Heart right ventricle (tissue), 16 donors: ENCODE results near the gene TSPAN9. TPM values are rescaled to one million over a fixed set of nuclear protein-coding genes. Genes with fewer than 3 reads are reported as not detected.

Source experiments
- ATAC-seq, 8 donors: fragments of 200-7000 bp; cut with Tn5 transposase; one replicate each; pipeline ENCODE4 v1.9.1; 2020; ENCODE audit warnings: mild to moderate bottlenecking in 8 of 8, moderate library complexity in 8 of 8, moderate number of reproducible peaks in 1 of 8
- DNase-seq, 2 donors: peaks; one replicate each; pipeline ENCODE4 v3.0.0-alpha.2; 2020
- H3K27ac ChIP-seq, 10 donors: fragments of 200-600 bp; sonication (generic) in 2 of 10; one replicate each; pipeline versions ENCODE4 v1.5.0 to v1.8.0; 2020 to 2022; ENCODE audit warnings: mild to moderate bottlenecking in 3 of 10
- H3K27me3 ChIP-seq, 7 donors: fragments of 200-600 bp; one replicate each; pipeline ENCODE4 v1.8.0; 2021 to 2022; ENCODE audit warnings: mild to moderate bottlenecking in 2 of 7
- H3K36me3 ChIP-seq, 9 donors: fragments of 200-600 bp; sonication (generic) in 1 of 9; one replicate each; pipeline versions ENCODE4 v1.5.0 to v1.8.0; 2020 to 2022; ENCODE audit warnings: mild to moderate bottlenecking in 2 of 9
- H3K4me1 ChIP-seq, 9 donors: fragments of 200-600 bp; sonication (generic) in 1 of 9; one replicate each; pipeline versions ENCODE4 v1.5.0 to v1.8.0; 2020 to 2022; ENCODE audit warnings: mild to moderate bottlenecking in 4 of 9
- H3K4me3 ChIP-seq, 10 donors: fragments of 200-600 bp; sonication (generic) in 2 of 10; one replicate each; pipeline versions ENCODE4 v1.5.0 to v1.8.0; 2020 to 2022; ENCODE audit warnings: mild to moderate bottlenecking in 7 of 10, moderate library complexity in 2 of 10
- H3K9me3 ChIP-seq, 11 donors: fragments of 200-600 bp in 10 of 11; sonication (generic) in 2 of 11; one replicate each; pipeline versions ENCODE4 v1.5.0 to v1.8.0; 2013 to 2022; ENCODE audit warnings: mild to moderate bottlenecking in 2 of 11, control low read depth in 1 of 11, moderate library complexity in 1 of 11
- CTCF ChIP-seq, 9 donors: fragments of 200-600 bp; sonication (generic) in 2 of 9; IDR thresholded peaks; one replicate each; pipeline versions ENCODE4 v1.5.0 to v1.8.0; 2021 to 2022; ENCODE audit warnings: antibody characterized with exemption in 9 of 9, mild to moderate bottlenecking in 5 of 9, moderate library complexity in 1 of 9
- WGBS, 2 donors: extraction: QIAGEN DNeasy Blood & Tissue Kit; methylation state at CpG; one replicate each; pipeline ENCODE4 v1.1.7; 2013; ENCODE audit warnings: inconsistent platforms in 1 of 2; 5-methylcytosine and 5-hydroxymethylcytosine counted together
- intact Hi-C, 10 donors: fragments of 100-400 bp; cut with DNase I; formaldehyde crosslinking; loops; one replicate each; pipeline versions ENCODE4 v1.11.1 to v1.14.2; 2022
- polyA plus RNA-seq, 2 donors: library from polyadenylated mRNA; stranded (reverse); fragments of 200-250 nt; gene quantifications; one replicate each; pipeline ENCODE4 v1.2.3, GENCODE V29; 2013
- total RNA-seq, 10 donors: library from RNA; stranded (reverse); fragmentation: NEBNext Ultra II Directional in 3 of 10; extraction: Animal tissue kit (Norgen Biotek cat#: 25700) in 3 of 10; gene quantifications; one replicate each; pipeline versions ENCODE4 v1.2.1 to v1.2.4, GENCODE V29; 2021 to 2023
- donor health status: Arrhythmogenic right ventricular cardiomyopathy.
- donor health status: ischemic (EF 13 %, LVEDD 7.1; RV severe dilation, severe dysfunction).
- donor health status: healthy with polysubstance abuse.
- donor health status: DM: no; HTN: yes; CAD: no.
- donor health status: DM: no; HTN: no; CAD: no.
- donor health status: ischemic (EF 25% LVEDD 6.9; RV normal size, moderate dysfunction).
- donor health status: ischemic (EF 25% LVEDD 5.7; RV mildly dilated, moderate dysfunction).
- donor health status: healthy.
- donor health status: DM: yes; HTN: yes; CAD: no.
- donor health status: Ischemic cardiomyopathy.
- donor health status: ischemic (EF 35%, LVEDD 5.7; RV mildly dilated, moderate dysfunction).
- donor health status: nonischemic (EF 11% LVEDD 7.7; RV severe dilation, severe dysfunction).
- donor health status: DM: yes; HTN: yes; CAD: no.
- donor health status: PGD.
- donor health status: ischemic (EF 29% LVEDD 5.4; RV normal size, mild dysfunction).
- donor health status: nonischemic (EF 23%, LVEDD 6.1; RV moderate dilation, normal function).

The TSPAN9 gene
- total and polyA plus RNA-seq, 12 donors, result 63.0 to 401 (median 251) TPM

- intact Hi-C loops, result no loop called here
- Histone ChIP-seq H3K4me1 (peaks cover 34 to 100% (median 86%) of the 10 kb centered on the region in 9 donors), H3K9me3 (peaks cover 0 to 4% (median 0%) of the 10 kb centered on the region in 11 donors), H3K4me3 (no peak overlapping the region), H3K27ac (peak overlapping the region; percentile 43 to 99 (median 89)), H3K27me3 (no peaks in the 10 kb centered on the region), H3K36me3 (peaks cover 0 to 15% (median 0%) of the 10 kb centered on the region in 9 donors)
- ATAC-seq (peak in 4 of 8 donors; percentile 4 to 36 (median 14)), DNase-seq (no peak)
- TF ChIP-seq CTCF (IDR thresholded peaks at IDR 0.05), result no peak
- WGBS, 2 donors, result 90 to 91% methylated on average over 20 of the region's 20 CpGs
Measured at GRCh38 chr12:3244219-3244750, 167.1 kb downstream of the TSPAN9 start.

- ATAC-seq (no peak), DNase-seq (no peak)
- intact Hi-C loops, result no loop called here
- H3K36me3 ChIP-seq, result peaks cover 0 to 15% (median 0%) of the 10 kb centered on the region in 9 donors
- H3K9me3 ChIP-seq, result peaks cover 0 to 4% (median 0%) of the 10 kb centered on the region in 11 donors
- no peak overlapping the region for H3K4me3 ChIP-seq
- H3K27ac ChIP-seq, result peak overlapping the region in 9 of 10 donors; percentile 28 to 99 (median 88)
- 39 to 45% methylated on average over 4 of the region's 4 CpGs for WGBS, 2 donors
- TF ChIP-seq CTCF (IDR thresholded peaks at IDR 0.05), result no peak
- no peaks in the 10 kb centered on the region for H3K27me3 ChIP-seq
- peaks cover 48 to 99% (median 83%) of the 10 kb centered on the region in 9 donors for H3K4me1 ChIP-seq
Measured at GRCh38 chr12:3246253-3246652, 169.1 kb downstream of the TSPAN9 start.

- WGBS, 2 donors, result 35 to 63% methylated on average over 11 of the region's 11 CpGs
- Histone ChIP-seq H3K4me1 (peaks cover 56 to 100% (median 87%) of the 10 kb centered on the region in 9 donors), H3K27me3 (no peaks in the 10 kb centered on the region), H3K27ac (peak overlapping the region in 9 of 10 donors; percentile 42 to 99 (median 90)), H3K9me3 (peaks cover 0 to 4% (median 0%) of the 10 kb centered on the region in 11 donors), H3K4me3 (no peak overlapping the region), H3K36me3 (peaks cover 0 to 15% (median 0%) of the 10 kb centered on the region in 9 donors)
- intact Hi-C loops, result no loop called here
- no peak for TF ChIP-seq CTCF (IDR thresholded peaks at IDR 0.05)
- ATAC-seq (no peak), DNase-seq (no peak)
Measured at GRCh38 chr12:3247077-3247476, 169.9 kb downstream of the TSPAN9 start.

DNA sequence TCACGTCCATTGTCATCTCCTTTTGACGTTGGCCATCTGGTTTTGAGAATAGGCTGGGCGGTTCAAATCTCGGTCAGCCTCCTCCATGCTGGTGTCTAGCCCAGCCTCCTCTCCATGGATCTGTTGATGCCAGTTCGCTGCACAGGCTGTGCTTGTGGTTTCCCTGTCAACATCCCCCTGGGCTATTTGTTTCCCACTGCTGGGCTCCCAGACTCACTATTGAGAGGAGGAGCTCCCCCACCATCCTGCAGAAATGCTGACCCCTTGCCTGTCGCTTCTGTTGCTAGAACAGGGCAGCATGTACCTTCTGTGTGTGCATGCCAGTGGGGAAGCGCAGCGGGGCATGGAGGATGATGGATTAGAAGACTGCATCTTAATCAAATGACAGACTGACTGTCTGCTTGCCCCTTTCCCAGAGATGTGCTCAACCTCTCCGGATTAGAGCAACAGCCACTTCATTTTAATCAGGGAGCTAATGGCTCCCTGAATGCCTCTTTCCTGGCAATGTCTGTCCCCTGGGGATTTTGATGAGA, 170.5 kb downstream of the TSPAN9 start:
- DNase-seq, result no peak
- H3K36me3 ChIP-seq, result peaks cover 0 to 15% (median 0%) of the 10 kb centered on the region in 9 donors
- no peak for TF ChIP-seq CTCF (IDR thresholded peaks at IDR 0.05)
- intact Hi-C loops, result no loop called here
- H3K27ac ChIP-seq, result peak overlapping the region; percentile 25 to 99 (median 89)
- H3K9me3 ChIP-seq, result peaks cover 0 to 4% (median 0%) of the 10 kb centered on the region in 11 donors
- 61 to 67% methylated on average over 9 of the region's 9 CpGs for WGBS, 2 donors
- H3K4me3 ChIP-seq, result no peak overlapping the region
- H3K27me3 ChIP-seq, result no peaks in the 10 kb centered on the region
- no peak for ATAC-seq
- H3K4me1 ChIP-seq, result peaks cover 61 to 100% (median 88%) of the 10 kb centered on the region in 9 donors
